B cell (primary cell): ENCODE data around the gene SMAP1. TPM values are rescaled to one million over a fixed set of nuclear protein-coding genes. Genes with fewer than 3 reads are reported as not detected.

Source experiments
- ATAC-seq: fragments of 200-7000 bp; cut with Tn5 transposase; one replicate; pipeline ENCODE4 v1.10.0; 2021; ENCODE audit warnings: low read depth, mild to moderate bottlenecking, moderate number of reproducible peaks, moderate library complexity
- CTCF ChIA-PET: fragments of 350-600 bp; sonication (Branson Sonifier 250); formaldehyde crosslinking; loops from one replicate; lab custom pipeline; 2021; ENCODE audit warnings: antibody characterized with exemption, inconsistent platforms; lab: Charles Lee
- POLR2A ChIA-PET: fragments of 350-600 bp; sonication (Branson Sonifier 250); formaldehyde crosslinking; loops from one replicate; lab custom pipeline; 2021; ENCODE audit warnings: antibody characterized with exemption; lab: Charles Lee
- DNase-seq: peaks from one replicate; pipeline ENCODE4 v3.0.0; 2013
- H2AFZ ChIP-seq: 2 replicates; pipeline ENCODE4 v1.6.1; 2012; ENCODE audit warnings: mild to moderate bottlenecking, low read depth, low read length; ENCODE audit not compliant: insufficient read depth, poor library complexity, severe bottlenecking
- H3K27ac ChIP-seq, 2 donors: 1 replicate in 1 of 2; 2 replicates in 1 of 2; pipeline ENCODE4 v1.5.1; 2012 to 2013; ENCODE audit warnings: low read length in 2 of 2, mild to moderate bottlenecking in 2 of 2, moderate library complexity in 1 of 2
- H3K27me3 ChIP-seq, 4 experiments: fragments of 200-600 bp in 1 of 4; sonication (generic) in 1 of 4; replicated peaks in 1 of 4; 1 replicate in 2 of 4; 2 replicates in 2 of 4; pipeline versions ENCODE4 v1.6.1 to v1.7.0; 2013 to 2016; ENCODE audit warnings: low read length in 3 of 4, mild to moderate bottlenecking in 2 of 4, mixed read lengths in 1 of 4, moderate library complexity in 1 of 4; ENCODE audit not compliant: insufficient read depth in 4 of 4, control insufficient read depth in 3 of 4; ENCODE audit errors: control extremely low read depth in 1 of 4
- H3K36me3 ChIP-seq, 2 experiments: replicated peaks in 1 of 2; 1 replicate in 1 of 2; 2 replicates in 1 of 2; pipeline versions ENCODE4 v1.6.1 to v1.7.1; 2013; ENCODE audit warnings: low read length in 1 of 2; ENCODE audit not compliant: insufficient read depth in 2 of 2, control insufficient read depth in 1 of 2; ENCODE audit errors: control extremely low read depth in 1 of 2, extremely low read depth in 1 of 2
- H3K4me1 ChIP-seq, 2 donors: fragments of 200-600 bp in 1 of 2; sonication (generic) in 1 of 2; 1 replicate in 1 of 2; 2 replicates in 1 of 2; pipeline versions ENCODE4 v1.5.1 to v1.6.1; 2013 to 2017; ENCODE audit warnings: low read length in 2 of 2; ENCODE audit not compliant: control insufficient read depth in 2 of 2, insufficient read depth in 2 of 2
- H3K4me2 ChIP-seq: replicated peaks from 2 replicates; pipeline ENCODE3; 2012; ENCODE audit warnings: mild to moderate bottlenecking, low read depth, low read length; ENCODE audit not compliant: poor library complexity, severe bottlenecking
- H3K4me3 ChIP-seq, 5 experiments: fragments of 200-600 bp in 1 of 5; sonication (generic) in 1 of 5; 1 replicate in 3 of 5; 2 replicates in 2 of 5; pipeline versions ENCODE4 v1.5.1 to v1.7.0; 2011 to 2016; ENCODE audit warnings: low read length in 4 of 5, mild to moderate bottlenecking in 4 of 5, low read depth in 2 of 5, control low read depth in 1 of 5, moderate library complexity in 1 of 5; ENCODE audit not compliant: insufficient read depth in 1 of 5; ENCODE audit errors: control extremely low read depth in 1 of 5, extremely low read depth in 1 of 5
- H3K79me2 ChIP-seq: fragments of 200-600 bp; sonication (generic); one replicate; pipeline ENCODE4 v1.6.0; 2016; ENCODE audit warnings: low read length; ENCODE audit not compliant: control insufficient read depth, insufficient read depth
- H3K9ac ChIP-seq: fragments of 200-600 bp; sonication (generic); 2 replicates; pipeline ENCODE4 v1.6.1; 2017; ENCODE audit warnings: mild to moderate bottlenecking, low read length, moderate library complexity
- H3K9me3 ChIP-seq, 3 donors: one replicate each; pipeline versions ENCODE4 v1.6.1 to v1.7.1; 2013; ENCODE audit warnings: low read length in 2 of 3; ENCODE audit not compliant: control insufficient read depth in 2 of 3, insufficient read depth in 1 of 3; ENCODE audit errors: control extremely low read depth in 1 of 3
- H4K20me1 ChIP-seq: 2 replicates; pipeline ENCODE4 v1.6.0; 2012; ENCODE audit warnings: mild to moderate bottlenecking, low read length; ENCODE audit not compliant: insufficient read depth, control insufficient read depth, poor library complexity, severe bottlenecking
- H3K27ac Mint-ChIP-seq: one replicate; pipeline ENCODE4 v1.8.0; 2021; ENCODE audit warnings: mixed read lengths
- H3K27me3 Mint-ChIP-seq: one replicate; pipeline ENCODE4 v1.8.0; 2021; ENCODE audit warnings: mixed read lengths
- H3K4me1 Mint-ChIP-seq: one replicate; pipeline ENCODE4 v1.8.0; 2021; ENCODE audit warnings: mixed read lengths
- H3K4me3 Mint-ChIP-seq: one replicate; pipeline ENCODE4 v1.8.0; 2021; ENCODE audit warnings: mixed read lengths
- H3K9me3 Mint-ChIP-seq: one replicate; pipeline ENCODE4 v1.8.0; 2022; ENCODE audit warnings: mixed read lengths; ENCODE audit not compliant: insufficient read depth
- CTCF ChIP-seq: fragments of 200-600 bp; IDR thresholded peaks from one replicate; pipeline ENCODE4 v1.8.0; 2022; ENCODE audit warnings: antibody characterized with exemption, mild to moderate bottlenecking
- EZH2 ChIP-seq: IDR thresholded peaks from 2 replicates; pipeline ENCODE4 v1.6.1; 2012; ENCODE audit warnings: borderline replicate concordance, low read depth, mild to moderate bottlenecking, moderate library complexity, low read length; ENCODE audit not compliant: insufficient read depth, poor library complexity, severe bottlenecking
- WGBS: methylation state at CpG from one replicate; pipeline ENCODE4 v1.1.5; 2013; ENCODE audit warnings: missing lambda C conversion rate; ENCODE audit not compliant: insufficient coverage; 5-methylcytosine and 5-hydroxymethylcytosine counted together
- intact Hi-C: fragments of 100-400 bp; cut with micrococcal nuclease; formaldehyde crosslinking; loops from one replicate; pipeline ENCODE4 v1.10.0; 2022
- polyA plus RNA-seq: library from polyadenylated mRNA; depleted of rRNA; stranded (reverse); fragments of >200 nt; gene quantifications from 2 replicates; pipeline ENCODE4 v1.2.3, GENCODE V29; 2012
- total RNA-seq, 2 donors: library from RNA; stranded (reverse); fragments of 120-200 nt in 1 of 2; gene quantifications; 1 replicate in 1 of 2; 2 replicates in 1 of 2; pipeline versions ENCODE4 v1.2.3 to v1.2.4, GENCODE V29; 2013 to 2022

Gene SMAP1
- total and polyA plus RNA-seq, 2 donors (not counting 1 experiment from before 2014, with no cell fraction given), result 11.0 to 21.7 TPM

DNA sequence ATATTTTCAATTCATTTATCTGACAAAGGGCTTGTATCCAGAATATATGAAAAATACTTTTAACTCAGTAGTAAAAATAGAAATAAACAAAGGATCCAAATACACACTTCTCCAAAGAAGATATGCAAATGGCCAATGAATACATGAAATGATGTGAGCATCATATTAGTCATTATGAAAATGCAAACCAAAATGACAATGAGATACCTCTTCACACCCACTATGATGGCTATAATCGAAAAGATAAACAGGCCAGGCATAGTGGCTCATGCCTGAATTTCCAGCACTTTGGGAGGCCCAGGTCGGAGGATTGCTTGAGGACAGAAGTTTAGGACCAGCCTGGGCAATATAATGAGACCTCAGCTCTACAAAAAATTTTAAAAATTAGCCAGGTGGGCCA is 33.8 kb upstream of the SMAP1 start:
- Mint-ChIP-seq H3K9me3 (no peaks in the 10 kb centered on the region), H3K27ac (no peak overlapping the region), H3K4me1 (no peaks in the 10 kb centered on the region), H3K4me3 (no peak overlapping the region), H3K27me3 (peaks cover 14% of the 10 kb centered on the region)
- Histone ChIP-seq H3K79me2 (no peaks in the 10 kb centered on the region), H3K27me3 (no peaks in the 10 kb centered on the region), H3K4me3 (no peak overlapping the region), H3K4me2 (no peak overlapping the region), H3K27ac (no peak overlapping the region), H2AFZ (no peak overlapping the region), H3K9me3 (no peaks in the 10 kb centered on the region), H4K20me1 (no peaks in the 10 kb centered on the region), H3K4me1 (no peaks in the 10 kb centered on the region), H3K9ac (no peak overlapping the region), H3K36me3 (no peaks in the 10 kb centered on the region)
- intact Hi-C loops, result no loop called here
- no peak for TF ChIP-seq CTCF
- TF ChIP-seq EZH2, result no peak
- no peak for ATAC-seq
- ChIA-PET POLR2A (no interaction called here), CTCF (no interaction called here)
- WGBS, result 50% methylated on average over 2 of the region's 2 CpGs
- no peak for DNase-seq

DNA sequence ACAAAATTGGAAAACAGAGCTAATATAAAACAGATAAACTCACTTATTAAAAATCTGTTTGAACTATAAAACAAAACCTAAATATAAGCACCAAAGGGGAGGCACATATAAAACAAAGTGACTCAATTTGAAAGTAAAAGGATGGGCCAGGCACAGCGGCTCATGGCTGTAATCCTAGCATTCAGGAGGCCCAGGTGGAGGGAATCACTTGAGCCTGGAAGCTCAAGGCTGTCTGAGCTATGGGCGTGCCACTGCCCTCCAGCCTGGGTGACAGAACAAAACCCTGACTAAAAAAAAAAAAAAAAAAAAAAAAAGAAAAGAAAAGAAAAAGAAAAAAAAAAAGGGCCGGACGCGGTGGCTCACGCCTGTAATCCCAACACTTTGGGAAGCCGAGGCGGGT is 31.1 kb upstream of the SMAP1 start:
- intact Hi-C loops, result no loop called here
- no peak for ATAC-seq

More for the DNA sequence above, 31.1 kb upstream of the SMAP1 start:
- Mint-ChIP-seq H3K4me1 (no peaks in the 10 kb centered on the region), H3K4me3 (no peak overlapping the region), H3K27ac (no peak overlapping the region), H3K27me3 (peaks cover 6% of the 10 kb centered on the region), H3K9me3 (no peaks in the 10 kb centered on the region)
- Histone ChIP-seq H4K20me1 (no peaks in the 10 kb centered on the region), H3K27me3 (peaks cover 0 to under 1% (median 0%) of the 10 kb centered on the region in 4 experiments), H3K27ac (no peak overlapping the region), H3K36me3 (no peaks in the 10 kb centered on the region), H3K9me3 (no peaks in the 10 kb centered on the region), H3K79me2 (no peaks in the 10 kb centered on the region), H3K4me3 (no peak overlapping the region), H3K4me1 (no peaks in the 10 kb centered on the region), H3K4me2 (no peak overlapping the region), H3K9ac (no peak overlapping the region), H2AFZ (no peak overlapping the region)
- whole genome bisulfite sequencing, result 94% methylated on average over 6 of the region's 8 CpGs
- TF ChIP-seq EZH2, result no peak
- no peak for TF ChIP-seq CTCF
- ChIA-PET CTCF (no interaction called here), POLR2A (no interaction called here)
- DNase-seq, result no peak
